HFFc6 (cell line): ENCODE results near the gene TMEM154. TPM values are rescaled to one million over a fixed set of nuclear protein-coding genes. Genes with fewer than 3 reads are reported as not detected.
A peak's percentile ranks its signal among the peaks of the same experiment; 100 is the strongest.

ENCODE experiments used
- DNase-seq: peaks from one replicate; pipeline ENCODE4 v3.0.0-alpha.2; 2018
- H3K27ac Mint-ChIP-seq: 2 replicates; pipeline ENCODE4 v1.8.0; 2020; ENCODE audit warnings: mild to moderate bottlenecking, mixed read lengths
- H3K27me3 Mint-ChIP-seq: 2 replicates; pipeline ENCODE4 v1.8.0; 2021; ENCODE audit warnings: mild to moderate bottlenecking, moderate library complexity, mixed read lengths; ENCODE audit not compliant: insufficient read depth
- H3K36me3 Mint-ChIP-seq: 2 replicates; pipeline ENCODE4 v1.8.0; 2021; ENCODE audit warnings: low read depth, mixed read lengths
- H3K4me1 Mint-ChIP-seq: 2 replicates; pipeline ENCODE4 v1.8.0; 2020; ENCODE audit warnings: low read depth, mixed read lengths
- H3K4me3 Mint-ChIP-seq: 2 replicates; pipeline ENCODE4 v1.8.0; 2020; ENCODE audit warnings: mild to moderate bottlenecking, moderate library complexity, mixed read lengths
- H3K9me3 Mint-ChIP-seq: 2 replicates; pipeline ENCODE4 v1.8.0; 2020; ENCODE audit warnings: mild to moderate bottlenecking, mixed read lengths
- total RNA-seq, 6 experiments: library from RNA; stranded (reverse); fragmentation: NEBNext Ultra II Directional; extraction: Animal tissue kit (Norgen Biotek cat#: 25700); gene quantifications; 2 replicates in 1 of 6; 3 replicates in 5 of 6; pipeline ENCODE4 v1.2.3, GENCODE V29; 2021
- TF ChIP-seq, protein P1 (sequence below): fragments of 200-600 bp; sonication (generic); IDR thresholded peaks from 2 replicates; pipeline ENCODE4 v1.5.0; 2021; ENCODE audit warnings: antibody characterized with exemption, mild to moderate bottlenecking

Gene TMEM154
- total RNA-seq, 6 experiments from 2014 or later: 0.23 to 4.0 (median 0.95) TPM

GRCh38 chr4:152577708-152578396, 101.9 kb downstream of the TMEM154 start:
- H3K27me3 Mint-ChIP-seq: peaks cover 26% of the 10 kb centered on the region
- no peak overlapping the region for H3K4me3 Mint-ChIP-seq
- DNase-seq: peak; percentile 22
- H3K36me3 Mint-ChIP-seq: no peaks in the 10 kb centered on the region
- no peak overlapping the region for H3K27ac Mint-ChIP-seq
- H3K4me1 Mint-ChIP-seq: peaks cover 15% of the 10 kb centered on the region
- TF ChIP-seq, protein P1, sequence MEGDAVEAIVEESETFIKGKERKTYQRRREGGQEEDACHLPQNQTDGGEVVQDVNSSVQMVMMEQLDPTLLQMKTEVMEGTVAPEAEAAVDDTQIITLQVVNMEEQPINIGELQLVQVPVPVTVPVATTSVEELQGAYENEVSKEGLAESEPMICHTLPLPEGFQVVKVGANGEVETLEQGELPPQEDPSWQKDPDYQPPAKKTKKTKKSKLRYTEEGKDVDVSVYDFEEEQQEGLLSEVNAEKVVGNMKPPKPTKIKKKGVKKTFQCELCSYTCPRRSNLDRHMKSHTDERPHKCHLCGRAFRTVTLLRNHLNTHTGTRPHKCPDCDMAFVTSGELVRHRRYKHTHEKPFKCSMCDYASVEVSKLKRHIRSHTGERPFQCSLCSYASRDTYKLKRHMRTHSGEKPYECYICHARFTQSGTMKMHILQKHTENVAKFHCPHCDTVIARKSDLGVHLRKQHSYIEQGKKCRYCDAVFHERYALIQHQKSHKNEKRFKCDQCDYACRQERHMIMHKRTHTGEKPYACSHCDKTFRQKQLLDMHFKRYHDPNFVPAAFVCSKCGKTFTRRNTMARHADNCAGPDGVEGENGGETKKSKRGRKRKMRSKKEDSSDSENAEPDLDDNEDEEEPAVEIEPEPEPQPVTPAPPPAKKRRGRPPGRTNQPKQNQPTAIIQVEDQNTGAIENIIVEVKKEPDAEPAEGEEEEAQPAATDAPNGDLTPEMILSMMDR: no peak
- no peaks in the 10 kb centered on the region for H3K9me3 Mint-ChIP-seq

DNA sequence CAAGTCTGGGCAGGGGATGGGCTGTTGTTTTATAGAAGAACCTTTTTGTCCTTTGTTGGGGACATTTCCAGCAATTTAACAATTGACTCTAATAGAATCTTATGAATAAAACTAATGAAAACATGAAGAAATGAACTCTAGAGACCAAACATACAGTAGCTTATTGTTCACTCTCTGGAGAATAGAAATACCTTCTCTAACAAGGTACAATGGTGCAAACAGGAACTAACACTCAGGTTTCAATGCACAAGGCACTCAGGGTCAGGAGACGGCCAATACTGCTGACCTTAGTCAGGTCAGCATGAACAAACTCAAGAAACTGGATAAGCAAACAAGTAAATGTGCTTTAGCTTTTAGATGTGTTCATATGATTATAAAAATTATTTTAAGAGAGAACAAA, 104.3 kb downstream of the TMEM154 start:
- Mint-ChIP-seq H3K27ac (no peak overlapping the region), H3K9me3 (no peaks in the 10 kb centered on the region), H3K27me3 (peaks cover 23% of the 10 kb centered on the region), H3K36me3 (no peaks in the 10 kb centered on the region), H3K4me1 (peaks cover 20% of the 10 kb centered on the region), H3K4me3 (no peak overlapping the region)
- no peak for DNase-seq
- TF ChIP-seq, protein P1: no peak

DNA sequence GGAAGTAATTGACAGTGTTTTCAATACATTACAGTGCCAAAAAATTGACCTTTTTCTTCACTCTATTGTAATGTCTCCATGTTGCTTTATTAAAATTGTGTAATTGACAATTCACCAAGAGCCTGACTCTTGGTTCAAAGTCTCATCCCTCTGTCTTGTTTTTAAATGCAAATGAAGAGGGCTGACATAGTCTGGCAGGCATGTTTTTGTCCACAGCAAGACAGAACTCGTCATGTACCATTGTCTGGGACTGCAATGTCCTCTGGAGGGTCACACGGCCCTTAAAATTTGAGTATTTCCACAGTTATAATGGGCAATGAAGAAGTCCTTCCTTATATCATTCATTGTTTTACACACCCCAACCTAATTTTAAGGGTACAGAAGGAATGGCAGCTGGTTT, 105.9 kb downstream of the TMEM154 start:
- H3K27ac Mint-ChIP-seq: no peak overlapping the region
- H3K4me1 Mint-ChIP-seq: peaks cover 20% of the 10 kb centered on the region
- TF ChIP-seq, protein P1: no peak

GRCh38 chr4:152572417-152573086, 107.2 kb downstream of the TMEM154 start:
- peaks cover 10% of the 10 kb centered on the region; the same call in 1 of the 2 replicates for H3K4me1 Mint-ChIP-seq
- H3K27me3 Mint-ChIP-seq: peaks cover 15% of the 10 kb centered on the region
- DNase-seq: peak; percentile 2
- H3K27ac Mint-ChIP-seq: no peak overlapping the region
- no peaks in the 10 kb centered on the region for H3K36me3 Mint-ChIP-seq
- 0 out of 2 replicates have a peak overlapping the region, but pooled peaks have one; percentile 2 for H3K4me3 Mint-ChIP-seq
- TF ChIP-seq, protein P1: no peak
- H3K9me3 Mint-ChIP-seq: no peaks in the 10 kb centered on the region

More for the DNA sequence above, 105.9 kb downstream of the TMEM154 start:
- no peak for DNase-seq
- H3K27me3 Mint-ChIP-seq: peaks cover 16% of the 10 kb centered on the region
- no peak overlapping the region for H3K4me3 Mint-ChIP-seq
- no peaks in the 10 kb centered on the region for H3K9me3 Mint-ChIP-seq
- no peaks in the 10 kb centered on the region for H3K36me3 Mint-ChIP-seq

DNA sequence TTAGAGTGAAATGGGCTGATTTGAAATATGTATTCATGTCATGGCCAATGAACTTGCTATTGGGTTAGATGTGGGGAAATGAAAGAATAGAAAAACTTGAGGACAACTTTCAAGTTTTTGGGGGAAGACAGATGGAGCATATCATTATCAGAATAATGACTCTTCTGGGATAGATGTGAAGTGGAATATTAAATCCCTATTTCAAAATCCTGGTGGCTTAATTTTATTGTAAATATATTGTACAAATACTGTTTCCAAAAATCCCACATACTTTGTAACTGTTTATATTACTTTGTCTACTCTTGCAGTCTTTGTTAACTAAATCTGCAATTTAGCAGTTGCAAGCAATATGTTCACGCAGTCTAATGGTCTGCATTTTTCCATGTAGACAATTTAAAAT, 108.0 kb downstream of the TMEM154 start:
- peaks cover 10% of the 10 kb centered on the region; the same call in 1 of the 2 replicates for H3K4me1 Mint-ChIP-seq
- H3K36me3 Mint-ChIP-seq: no peaks in the 10 kb centered on the region
- H3K27ac Mint-ChIP-seq: no peak overlapping the region

More for the DNA sequence above, 108.0 kb downstream of the TMEM154 start:
- no peak for DNase-seq
- Mint-ChIP-seq H3K9me3 (no peaks in the 10 kb centered on the region), H3K4me3 (no peak overlapping the region), H3K27me3 (peaks cover 15% of the 10 kb centered on the region)
- TF ChIP-seq, protein P1: no peak
